ENCODE results near the gene TNIK. TPM values are rescaled to one million over a fixed set of nuclear protein-coding genes. Genes with fewer than 3 reads are reported as not detected.

The TNIK gene
- total RNA-seq, 1 donor from 2014 or later = 38.1 TPM

- DNase-seq (ENCODE audit: extremely low spot score, unreplicated experiment) = no peak
- peaks cover 7% of the 10 kb centered on the region for H3K27me3 Mint-ChIP-seq
- no peak for TF ChIP-seq CTCF (conservative IDR thresholded peaks at IDR 0.05)
- no peaks in the 10 kb centered on the region for H3K9me3 Mint-ChIP-seq
- no peaks in the 10 kb centered on the region for H3K36me3 Mint-ChIP-seq
- no peak within 1 kb of the TSS for H3K27ac Mint-ChIP-seq
- peak within 1 kb of the TSS; percentile 54 for H3K4me3 Mint-ChIP-seq
- no peaks in the 10 kb centered on the region for H3K4me1 Mint-ChIP-seq (ENCODE audit: unreplicated experiment)
Measured at GRCh38 chr3:171026597-171027293, 433.5 kb downstream of the TNIK start, which contains the start of gene SLC2A2. Gene SLC2A2 (minus strand): TSS chr3:171026720. CDS start chr3:171026670, 50 bp downstream.

- no peak overlapping the region for H3K4me3 Mint-ChIP-seq
- peaks cover 7% of the 10 kb centered on the region for H3K27me3 Mint-ChIP-seq
- no peak for DNase-seq (ENCODE audit: extremely low spot score, unreplicated experiment)
- TF ChIP-seq CTCF (conservative IDR thresholded peaks at IDR 0.05) = no peak
- H3K36me3 Mint-ChIP-seq = no peaks in the 10 kb centered on the region
- H3K9me3 Mint-ChIP-seq = no peaks in the 10 kb centered on the region
- H3K4me1 Mint-ChIP-seq (ENCODE audit: unreplicated experiment) = no peaks in the 10 kb centered on the region
- H3K27ac Mint-ChIP-seq = no peak overlapping the region
Measured at GRCh38 chr3:171023566-171023965, 436.6 kb downstream of the TNIK start.

- Mint-ChIP-seq H3K9me3 (no peaks in the 10 kb centered on the region), H3K27ac (no peak overlapping the region), H3K27me3 (peaks cover 4% of the 10 kb centered on the region), H3K4me1 (ENCODE audit: unreplicated experiment) (no peaks in the 10 kb centered on the region), H3K4me3 (no peak overlapping the region), H3K36me3 (no peaks in the 10 kb centered on the region)
- TF ChIP-seq CTCF (conservative IDR thresholded peaks at IDR 0.05) = no peak
- no peak for DNase-seq (ENCODE audit: extremely low spot score, unreplicated experiment)
Measured at GRCh38 chr3:171021377-171021776, 438.8 kb downstream of the TNIK start.

- Mint-ChIP-seq H3K4me1 (ENCODE audit: unreplicated experiment) (no peaks in the 10 kb centered on the region), H3K27ac (no peak overlapping the region), H3K27me3 (no peaks in the 10 kb centered on the region)
Measured at GRCh38 chr3:171018156-171018935, 441.9 kb downstream of the TNIK start.

More at GRCh38 chr3:171018156-171018935, 441.9 kb downstream of the TNIK start:
- TF ChIP-seq CTCF (conservative IDR thresholded peaks at IDR 0.05) = peak; percentile 55
- DNase-seq (ENCODE audit: extremely low spot score, unreplicated experiment) = no peak
- Mint-ChIP-seq H3K36me3 (no peaks in the 10 kb centered on the region), H3K4me3 (no peak overlapping the region), H3K9me3 (no peaks in the 10 kb centered on the region)
